A549 treated with AZD9567 at 1 μM for 4 hours (cell line): ENCODE results near the gene GFM2. TPM values are rescaled to one million over a fixed set of nuclear protein-coding genes. Genes with fewer than 3 reads are reported as not detected.

Experiments used
- total RNA-seq: library from RNA; stranded (reverse); fragments of 200-300 nt; extraction: Qiagen RNA extraction; gene quantifications from 5 replicates; pipeline ENCODE4 v1.2.3, GENCODE V29; 2022; ENCODE audit not compliant: insufficient read depth

The GFM2 gene
- 15.1 to 24.1 TPM (median 22.5 TPM) in 5 replicates for total RNA-seq

GRCh38 chr5:74766849-74767578 is at the start of gene GFM2, which contains the start of gene NSA2:
TSS of gene GFM2 (minus strand) at chr5:74767117. CDS start at chr5:74763742, 3,375 bp downstream.
TSS of gene NSA2 (plus strand) at chr5:74767249. CDS start at chr5:74767361, 112 bp downstream.

GRCh38 chr5:74684900-74685851 is 81.7 kb downstream of the GFM2 start, which contains the start of gene HEXB:
TSS of gene HEXB (plus strand) at chr5:74685233. CDS start at chr5:74685261, 28 bp downstream.

Other genes starting within 250 kb of the GFM2 start
- 4.6 to 6.3 TPM (median 5.4 TPM) in 5 replicates for gene ENC1, start 126.4 kb downstream of the GFM2 start, total RNA-seq
- gene HEXB, start 81.9 kb downstream of the GFM2 start, total RNA-seq, result 78.7 to 114 TPM (median 112 TPM) in 5 replicates
- 124 to 139 TPM (median 125 TPM) in 5 replicates for gene NSA2, start 132 bp upstream of the GFM2 start, total RNA-seq
- 4.0 to 7.4 TPM (median 6.3 TPM) in 5 replicates for gene FAM169A, start 99.3 kb upstream of the GFM2 start, total RNA-seq